NCI-H2029 (cell line): Measurements from ENCODE around the gene PPP2R5B.

Experiments used
- DNase-seq: peaks from one replicate; lab custom pipeline; 2025; lab: John Stamatoyannopoulos, UW

PPP2R5B gene

DNA sequence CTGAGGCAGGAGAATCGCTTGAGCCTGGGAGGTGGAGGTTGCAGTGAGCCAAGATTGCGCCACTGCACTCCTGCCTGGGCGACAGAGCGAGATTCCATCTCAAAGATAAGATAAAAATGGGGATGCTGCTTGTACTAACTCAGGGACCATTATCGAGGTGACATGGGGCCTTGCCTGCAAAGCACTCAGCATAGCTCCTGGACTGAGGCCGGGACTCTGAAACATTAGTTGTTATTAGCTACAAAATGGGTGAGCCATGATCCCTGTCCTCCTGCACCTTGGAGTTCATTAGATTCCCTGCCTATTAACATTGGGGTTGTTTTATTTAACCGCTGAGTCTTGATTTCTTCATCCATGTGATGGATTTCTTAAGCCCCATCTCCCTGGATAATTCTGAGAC is 5.1 kb downstream of the PPP2R5B start:
- no peak for DNase-seq

GRCh38 chr11:64930340-64930739 is 5.9 kb downstream of the PPP2R5B start:
- DNase-seq = no peak

GRCh38 chr11:64931290-64931689 is 6.8 kb downstream of the PPP2R5B start:
- no peak for DNase-seq

DNA sequence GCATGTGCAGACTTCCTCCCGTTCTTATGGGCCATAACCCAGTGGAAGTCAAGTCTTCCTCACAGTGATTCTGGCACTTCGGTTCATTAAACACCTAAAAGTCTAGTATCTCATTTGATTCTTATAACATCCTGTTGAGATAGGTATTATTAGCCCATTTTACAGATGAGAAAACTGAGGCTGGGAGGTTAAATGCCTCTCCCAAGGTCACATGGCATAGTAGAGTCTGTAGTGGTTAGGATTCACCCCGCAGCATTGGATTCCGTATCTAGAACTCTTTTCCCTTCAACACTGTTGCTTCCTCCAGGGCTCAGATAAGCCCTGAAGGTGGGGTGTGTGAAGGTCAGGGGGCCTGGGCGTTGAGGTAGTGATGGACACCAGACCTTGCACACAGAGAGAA is 7.8 kb downstream of the PPP2R5B start:
- no peak for DNase-seq

DNA sequence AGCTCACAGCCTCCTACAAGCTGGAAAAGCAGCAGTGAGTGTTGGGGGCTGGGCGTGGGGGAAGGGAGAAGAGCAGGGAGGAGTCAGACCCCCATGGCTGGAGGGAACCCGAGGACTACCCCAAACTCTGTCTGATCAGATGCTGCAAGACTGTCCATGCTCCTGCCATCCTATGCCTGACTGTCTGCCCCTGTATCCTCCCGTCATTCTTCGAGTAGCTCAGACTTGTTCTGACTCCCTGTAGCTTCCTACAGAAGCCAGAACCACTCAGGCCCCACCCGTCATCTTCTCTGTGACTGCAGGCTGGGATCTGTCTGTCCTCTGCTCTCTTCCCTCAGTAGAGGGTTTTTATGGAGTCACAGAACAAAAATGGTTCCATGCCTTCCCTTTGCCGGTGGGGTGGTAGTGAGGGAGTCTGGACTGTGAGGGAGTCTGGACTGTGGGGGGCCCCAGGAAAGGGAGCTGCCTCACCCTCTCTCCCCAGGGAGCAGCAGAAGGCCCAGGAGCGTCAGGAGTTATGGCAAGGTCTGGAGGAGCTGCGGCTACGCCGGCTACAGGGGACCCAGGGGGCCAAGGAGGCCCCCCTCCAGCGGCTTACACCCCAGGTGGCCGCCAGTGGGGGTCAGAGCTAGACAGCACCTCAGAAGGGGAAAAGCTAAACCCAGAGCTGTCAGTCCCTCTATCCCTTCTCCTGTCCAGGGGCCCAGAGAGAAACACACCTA is 8.9 kb downstream of the PPP2R5B start:
- no peak for DNase-seq

DNA sequence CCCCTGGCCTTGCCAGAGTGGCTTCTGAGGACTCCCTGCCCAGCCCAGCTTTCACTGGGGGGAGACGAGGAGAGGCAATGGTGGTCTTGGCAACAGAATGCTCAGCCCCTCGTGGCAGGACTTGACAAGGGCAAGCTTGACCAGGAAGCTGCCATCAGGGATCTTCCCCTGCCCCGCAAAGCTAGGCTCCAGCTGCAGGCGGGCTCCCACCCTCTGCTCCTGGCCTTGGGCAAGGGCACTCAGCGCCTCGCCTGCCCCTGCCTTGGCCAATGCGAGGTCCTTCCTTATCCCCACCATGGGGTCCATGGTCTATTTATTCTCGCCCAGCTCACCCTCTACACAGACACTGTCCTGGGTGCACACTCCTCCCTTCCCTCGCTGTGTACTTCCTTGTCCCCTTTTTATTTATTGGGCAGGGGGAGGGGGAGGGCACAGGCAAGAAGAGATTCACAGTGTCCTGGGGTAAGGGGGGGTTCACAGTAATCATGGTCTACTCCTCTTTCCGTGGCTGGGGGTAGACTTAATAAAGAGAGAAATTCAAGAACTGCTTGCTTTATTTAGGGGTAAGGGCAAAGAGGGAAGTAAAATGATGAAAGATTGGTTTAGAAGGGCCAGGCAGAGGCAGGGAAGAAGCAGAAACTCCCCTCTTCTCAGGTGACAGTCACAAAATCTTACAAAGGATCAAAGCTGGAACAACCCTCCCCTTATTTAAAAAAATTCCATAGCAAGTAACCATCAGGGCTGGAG is 9.6 kb downstream of the PPP2R5B start:
- DNase-seq = no peak

GRCh38 chr11:64934682-64935358 is 10.3 kb downstream of the PPP2R5B start:
- DNase-seq = no peak

- peak; percentile 5 for DNase-seq
Measured at GRCh38 chr11:64935359-64936081, 11.0 kb downstream of the PPP2R5B start, which contains the start of gene GPHA2. Gene GPHA2 (minus strand): TSS chr11:64935893. CDS start chr11:64935460, 433 bp downstream.

DNA sequence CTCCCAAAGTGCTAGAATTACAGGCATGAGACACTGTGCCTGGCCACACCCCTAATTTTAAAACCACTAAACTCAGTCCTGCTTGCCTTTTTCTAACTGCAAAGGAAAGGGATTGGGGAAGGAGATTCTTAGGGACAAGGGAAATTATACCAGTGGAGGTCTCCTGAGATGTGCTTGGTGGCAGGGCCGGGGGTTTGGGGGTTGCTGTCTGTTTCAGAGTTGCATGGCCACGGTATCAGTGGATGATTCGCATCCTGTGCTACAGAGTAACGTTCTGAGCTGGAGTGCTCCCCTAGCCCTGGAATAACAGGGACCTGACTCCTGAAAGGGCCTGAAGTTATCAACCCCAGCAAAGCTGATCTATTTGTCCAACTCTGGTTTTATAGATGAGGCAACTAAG is 12.1 kb downstream of the PPP2R5B start:
- no peak for DNase-seq

GRCh38 chr11:64947208-64947814 is 22.8 kb downstream of the PPP2R5B start:
- no peak for DNase-seq

DNA sequence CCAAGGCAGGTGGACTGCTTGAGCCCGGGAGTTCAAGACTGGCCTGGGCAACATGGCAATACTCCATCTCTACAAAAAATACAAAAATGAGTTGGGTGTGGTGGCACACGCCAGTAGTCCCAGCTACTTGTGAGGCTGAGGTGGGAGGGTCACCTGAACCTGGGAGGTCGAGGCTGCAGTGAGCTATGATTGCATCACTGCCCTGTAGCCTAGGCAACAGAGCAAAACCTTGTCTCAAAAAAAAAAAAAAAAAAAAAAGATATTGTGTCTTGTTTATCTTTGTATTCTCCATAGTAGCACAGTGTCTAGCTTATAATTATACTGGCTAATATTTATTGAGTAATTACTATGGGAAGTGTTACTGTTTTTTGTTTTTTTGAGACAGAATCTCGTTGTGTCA is 27.0 kb downstream of the PPP2R5B start:
- DNase-seq = no peak

DNA sequence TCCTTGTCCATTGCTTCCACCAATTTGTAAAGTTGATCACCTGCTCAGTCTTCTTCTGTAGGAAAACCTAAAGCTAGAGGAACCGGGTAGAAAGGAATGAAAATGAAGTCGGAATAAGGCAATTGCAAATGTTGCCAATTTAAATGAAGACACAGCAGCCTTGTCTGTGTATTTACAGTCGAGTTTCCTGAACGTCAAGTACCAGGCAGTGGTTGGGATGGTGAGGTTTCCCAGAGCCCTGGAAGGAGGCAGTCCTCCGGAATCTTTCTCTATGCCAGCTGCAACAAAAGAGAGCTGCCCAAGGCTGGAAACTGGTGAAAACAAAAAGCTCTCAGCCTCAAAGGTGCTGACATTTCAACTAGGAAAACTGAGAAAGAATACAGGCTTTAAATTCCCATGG is 29.7 kb downstream of the PPP2R5B start:
- DNase-seq = no peak

DNA sequence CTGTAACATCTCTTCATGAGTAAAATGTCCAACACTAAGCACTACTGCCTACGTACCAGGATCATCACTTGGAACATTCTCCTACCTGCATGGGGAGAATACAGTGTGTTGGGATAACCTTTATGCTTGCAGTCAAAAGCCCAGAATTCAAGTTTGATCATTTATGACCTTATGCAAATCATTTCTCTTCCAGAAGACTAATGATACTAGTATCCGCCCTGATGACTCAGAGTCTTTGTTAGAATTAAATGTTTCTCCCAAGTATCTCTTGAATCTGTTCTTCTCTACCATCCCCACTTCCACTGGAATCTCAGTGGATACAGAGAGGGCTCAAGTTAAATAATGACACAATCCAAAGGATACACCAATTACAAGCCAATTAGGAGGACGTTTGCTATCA is 35.0 kb downstream of the PPP2R5B start:
- no peak for DNase-seq

- DNase-seq = no peak
Measured at GRCh38 chr11:64960719-64961118, 36.2 kb downstream of the PPP2R5B start.

GRCh38 chr11:64963072-64963631 is 38.7 kb downstream of the PPP2R5B start:
- DNase-seq = no peak

DNA sequence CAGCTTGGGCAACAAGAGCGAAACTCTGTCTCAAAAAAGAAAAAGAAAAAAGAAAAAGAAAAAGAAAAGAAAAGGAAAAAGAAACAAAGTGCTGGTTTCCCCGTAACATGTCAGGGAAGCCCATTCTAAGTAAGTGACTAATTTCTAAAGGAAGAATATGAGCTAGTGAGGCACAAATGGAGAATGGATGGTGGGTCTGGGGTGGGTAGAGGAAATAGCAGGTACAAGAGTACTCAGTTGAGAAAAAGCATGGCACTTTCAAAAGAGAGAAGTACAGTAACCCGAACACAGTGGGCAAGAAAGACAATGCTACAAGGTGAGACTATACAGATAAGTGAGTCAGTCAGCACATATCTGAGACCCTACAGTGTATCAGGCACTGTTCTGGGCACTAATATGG is 42.9 kb downstream of the PPP2R5B start:
- DNase-seq = no peak

- DNase-seq = peak; percentile 3
Measured at GRCh38 chr11:64969209-64969608, 44.7 kb downstream of the PPP2R5B start.

GRCh38 chr11:64970731-64971151 is 46.3 kb downstream of the PPP2R5B start:
- no peak for DNase-seq

- DNase-seq = peak; percentile 64
Measured at GRCh38 chr11:64971421-64972233, 47.1 kb downstream of the PPP2R5B start, which contains the start of gene MAJIN. Gene MAJIN (minus strand): TSS chr11:64972108. CDS start chr11:64959405, 12,703 bp downstream.

GRCh38 chr11:64974124-64974523 is 49.6 kb downstream of the PPP2R5B start:
- DNase-seq = no peak
